Small intestine (tissue), 7 donors: Measurements from ENCODE around the gene CPD. TPM values are rescaled to one million over a fixed set of nuclear protein-coding genes. Genes with fewer than 3 reads are reported as not detected.
"Not testable (repeated sequence)": the region's sequence is repeated elsewhere in the genome, so short reads cannot be mapped to it uniquely, and the experiment has no call there.

Source experiments
- DNase-seq, 2 donors: peaks; one replicate each; pipeline versions ENCODE4 v3.0.0 to v3.0.0-alpha.2; 2013
- FAIRE-seq: peaks from 2 replicates; lab custom pipeline; 2012; peaks lifted over from hg19 to GRCh38; lab: Jason Lieb, UNC
- H3K27ac ChIP-seq, 3 donors: one replicate each; pipeline ENCODE4 v1.5.1; 2013; ENCODE audit warnings: low read length in 2 of 3, mild to moderate bottlenecking in 2 of 3, control low read depth in 1 of 3, inconsistent platforms in 1 of 3, low read depth in 1 of 3, moderate library complexity in 1 of 3
- H3K27me3 ChIP-seq, 3 donors: one replicate each; pipeline ENCODE4 v1.6.1; 2013; ENCODE audit warnings: low read length in 3 of 3, inconsistent platforms in 1 of 3; ENCODE audit not compliant: control insufficient read depth in 3 of 3, insufficient read depth in 3 of 3
- H3K36me3 ChIP-seq, 3 donors: one replicate each; pipeline ENCODE4 v1.6.1; 2013; ENCODE audit warnings: low read length in 3 of 3, inconsistent platforms in 1 of 3, low read depth in 1 of 3, mild to moderate bottlenecking in 1 of 3, moderate library complexity in 1 of 3; ENCODE audit not compliant: control insufficient read depth in 3 of 3, insufficient read depth in 2 of 3
- H3K4me1 ChIP-seq, 3 donors: one replicate each; pipeline ENCODE4 v1.6.1; 2013; ENCODE audit warnings: low read length in 2 of 3, inconsistent platforms in 1 of 3, low read depth in 1 of 3, mild to moderate bottlenecking in 1 of 3, moderate library complexity in 1 of 3; ENCODE audit not compliant: control insufficient read depth in 3 of 3, insufficient read depth in 2 of 3
- H3K4me3 ChIP-seq, 3 donors: one replicate each; pipeline ENCODE4 v1.5.1; 2013; ENCODE audit warnings: low read length in 3 of 3, control low read depth in 1 of 3, inconsistent platforms in 1 of 3, low read depth in 1 of 3, mild to moderate bottlenecking in 1 of 3, moderate library complexity in 1 of 3
- H3K9me3 ChIP-seq, 2 donors: one replicate each; pipeline ENCODE4 v1.6.1; 2013; ENCODE audit warnings: low read depth in 1 of 2, low read length in 1 of 2; ENCODE audit not compliant: control insufficient read depth in 2 of 2, insufficient read depth in 1 of 2
- WGBS, 3 donors: extraction: QIAGEN DNeasy Blood & Tissue Kit; methylation state at CpG; one replicate each; pipeline ENCODE4 v1.1.7; 2013; 5-methylcytosine and 5-hydroxymethylcytosine counted together
- polyA plus RNA-seq, 4 donors: library from polyadenylated mRNA; stranded (reverse) in 3 of 4; unstranded in 1 of 4; fragments of 200-250 nt in 3 of 4; fragments of 120-200 nt in 1 of 4; gene quantifications; one replicate each; pipeline versions ENCODE4 v1.2.1 to v1.2.3, GENCODE V29; 2013
- donor health status: healthy with polysubstance abuse.
- donor health status: control.
- donor health status: control.
- donor health status: Bipolar disorder and iron deficiency.
- donor health status: healthy.

CPD gene
- polyA plus RNA-seq, 4 donors, result 6.2 to 64.1 (median 13.4) TPM

GRCh38 chr17:30458371-30458770, 79.6 kb downstream of the CPD start:
- Histone ChIP-seq H3K36me3 (peaks cover 2 to 24% (median 15%) of the 10 kb centered on the region in 3 donors), H3K4me3 (no peak overlapping the region), H3K27me3 (no peaks in the 10 kb centered on the region), H3K9me3 (peaks cover 0 to 6% of the 10 kb centered on the region in 2 donors), H3K4me1 (no peaks in the 10 kb centered on the region), H3K27ac (no peak overlapping the region)
- no peak for DNase-seq
- 93 to 96% (median 96%) methylated on average over 6 of the region's 6 CpGs for WGBS, 3 donors
- no peak for FAIRE-seq

GRCh38 chr17:30458797-30459413, 80.2 kb downstream of the CPD start:
- H3K4me1 ChIP-seq, DNase-seq, H3K4me3 ChIP-seq, H3K9me3 ChIP-seq, H3K27me3 ChIP-seq, H3K27ac ChIP-seq, FAIRE-seq: not testable (repeated sequence)
- H3K36me3 ChIP-seq, result peaks cover 0 to 19% (median 15%) of the 10 kb centered on the region in 3 donors
- WGBS, 3 donors, result 91 to 94% (median 93%) methylated on average over 5 of the region's 5 CpGs

GRCh38 chr17:30468465-30468864, 89.7 kb downstream of the CPD start:
- 96 to 97% (median 97%) methylated on average over 2 of the region's 2 CpGs for WGBS, 3 donors
- DNase-seq (no peak), FAIRE-seq (no peak)
- H3K27ac ChIP-seq, result no peak overlapping the region
- H3K9me3 ChIP-seq, result no peaks in the 10 kb centered on the region
- H3K36me3 ChIP-seq, result peaks cover 0 to 6% (median 3%) of the 10 kb centered on the region in 3 donors
- H3K4me3 ChIP-seq, result no peak overlapping the region
- no peaks in the 10 kb centered on the region for H3K27me3 ChIP-seq
- H3K4me1 ChIP-seq, result no peaks in the 10 kb centered on the region

GRCh38 chr17:30472238-30472890, 93.6 kb downstream of the CPD start:
- no peaks in the 10 kb centered on the region for H3K36me3 ChIP-seq
- no peaks in the 10 kb centered on the region for H3K4me1 ChIP-seq
- no peak for DNase-seq
- H3K9me3 ChIP-seq, result no peaks in the 10 kb centered on the region
- no peak overlapping the region for H3K4me3 ChIP-seq
- no peak overlapping the region for H3K27ac ChIP-seq
- H3K27me3 ChIP-seq, result no peaks in the 10 kb centered on the region
- FAIRE-seq, result no peak
- WGBS, 3 donors, result 67 to 76% (median 75%) methylated on average over 10 of the region's 10 CpGs

- Histone ChIP-seq H3K4me3 (no peak overlapping the region), H3K9me3 (no peaks in the 10 kb centered on the region), H3K36me3 (peaks cover 0 to 5% (median 1%) of the 10 kb centered on the region in 3 donors), H3K27me3 (no peaks in the 10 kb centered on the region), H3K4me1 (peaks cover 0 to 7% (median 0%) of the 10 kb centered on the region in 3 donors), H3K27ac (no peak overlapping the region)
- no peak for DNase-seq
- no peak for FAIRE-seq
- WGBS, 3 donors, result 88 to 97% (median 90%) methylated on average over 2 of the region's 2 CpGs
Observed at GRCh38 chr17:30475206-30475605, 96.5 kb downstream of the CPD start.

- DNase-seq, result no peak
- Histone ChIP-seq H3K27me3 (no peaks in the 10 kb centered on the region), H3K4me3 (peak overlapping the region in 1 of 3 donors; percentile 74), H3K27ac (peak overlapping the region in 2 of 3 donors; percentile 23 to 87), H3K4me1 (peaks cover 0 to 7% (median 0%) of the 10 kb centered on the region in 3 donors), H3K36me3 (peaks cover 0 to 11% (median 4%) of the 10 kb centered on the region in 3 donors), H3K9me3 (no peaks in the 10 kb centered on the region)
- FAIRE-seq, result no peak
- 18 to 26% (median 18%) methylated on average over 7 of the region's 7 CpGs for WGBS, 3 donors
Observed at GRCh38 chr17:30476726-30477082, 98.0 kb downstream of the CPD start.

GRCh38 chr17:30477083-30477773, 98.5 kb downstream of the CPD start, which contains the start of gene GOSR1:
GOSR1 (plus strand) TSS chr17:30477408; CDS start chr17:30477434, 26 bp downstream.
- DNase-seq, result peak; percentile 96 to 97
- H3K27me3 ChIP-seq, result no peaks in the 10 kb centered on the region
- no peaks in the 10 kb centered on the region for H3K9me3 ChIP-seq
- peak; percentile 19 for FAIRE-seq
- WGBS, 3 donors, result 0 to 1% (median 1%) methylated on average over 36 to 37 of the region's 37 CpGs
- peaks cover 0 to 12% (median 4%) of the 10 kb centered on the region in 3 donors for H3K36me3 ChIP-seq
- H3K27ac ChIP-seq, result peak within 1 kb of the TSS; percentile 71 to 87 (median 75)
- H3K4me1 ChIP-seq, result peaks cover 0 to 7% (median 0%) of the 10 kb centered on the region in 3 donors
- H3K4me3 ChIP-seq, result peak within 1 kb of the TSS; percentile 63 to 80 (median 74)

- WGBS, 3 donors, result 0 to 1% (median 0%) methylated on average over 9 of the region's 9 CpGs
- H3K9me3 ChIP-seq, result no peaks in the 10 kb centered on the region
- peaks cover 0 to 7% (median 0%) of the 10 kb centered on the region in 3 donors for H3K4me1 ChIP-seq
- H3K27ac ChIP-seq, result peak overlapping the region; percentile 71 to 87 (median 75)
- H3K4me3 ChIP-seq, result peak overlapping the region; percentile 63 to 80 (median 74)
- H3K27me3 ChIP-seq, result no peaks in the 10 kb centered on the region
- no peak for FAIRE-seq
- H3K36me3 ChIP-seq, result peaks cover 0 to 12% (median 4%) of the 10 kb centered on the region in 3 donors
- no peak for DNase-seq
Observed at GRCh38 chr17:30477774-30478115, 99.0 kb downstream of the CPD start.
